PC-3 (cell line): ENCODE results near the gene CACNA1I. TPM values are rescaled to one million over a fixed set of nuclear protein-coding genes. Genes with fewer than 3 reads are reported as not detected.

Source experiments
- ATAC-seq: fragments of 200-7000 bp; cut with Tn5 transposase; 2 replicates; pipeline ENCODE4 v1.9.1; 2020; ENCODE audit warnings: mild to moderate bottlenecking, moderate library complexity
- BruUV-seq: library from RNA; stranded (reverse); fragments of 400-500 nt; replicated peaks from 2 replicates; lab custom pipeline; 2021; lab: Mats Ljungman, UMichigan
- CTCF ChIA-PET: fragments of 300-600 bp; sonication (Branson Sonifier 250); formaldehyde crosslinking; loops from one replicate; lab custom pipeline; 2022; ENCODE audit warnings: antibody characterized with exemption; lab: Charles Lee
- POLR2A ChIA-PET: fragments of 300-600 bp; sonication (Branson Sonifier 250); formaldehyde crosslinking; loops from one replicate; lab custom pipeline; 2022; ENCODE audit warnings: antibody characterized with exemption; ENCODE audit not compliant: unreplicated experiment; lab: Charles Lee
- DNase-seq: peaks from one replicate; pipeline ENCODE4 v3.0.0-alpha.2; 2015
- H2AFZ ChIP-seq: fragments of 300-600 bp; sonication (generic); 2 replicates; pipeline ENCODE4 v1.6.0; 2016; ENCODE audit warnings: antibody characterized with exemption, low read length
- H3F3A ChIP-seq: fragments of 300-600 bp; sonication (generic); one replicate; pipeline ENCODE4 v1.6.0; 2017; ENCODE audit warnings: antibody characterized with exemption, low read length, control low read depth, mild to moderate bottlenecking; ENCODE audit not compliant: unreplicated experiment
- H3K27ac ChIP-seq: fragments of 300-600 bp; sonication (generic); 2 replicates; pipeline ENCODE4 v1.5.1; 2016; ENCODE audit warnings: mild to moderate bottlenecking, low read length
- H3K27me3 ChIP-seq: fragments of 300-600 bp; sonication (generic); 2 replicates; pipeline ENCODE4 v1.6.1; 2016; ENCODE audit warnings: low read length, mixed read lengths
- H3K36me3 ChIP-seq: fragments of 300-600 bp; sonication (generic); 2 replicates; pipeline ENCODE4 v1.6.1; 2016; ENCODE audit warnings: low read depth, mixed run types, low read length, mixed read lengths
- H3K4me1 ChIP-seq: fragments of 300-600 bp; sonication (generic); 2 replicates; pipeline ENCODE4 v1.5.1; 2016; ENCODE audit warnings: low read length; ENCODE audit not compliant: insufficient read depth
- H3K4me2 ChIP-seq: fragments of 300-600 bp; sonication (generic); 2 replicates; pipeline ENCODE4 v1.6.0; 2016; ENCODE audit warnings: low read length
- H3K4me3 ChIP-seq: fragments of 300-600 bp; sonication (generic); 2 replicates; pipeline ENCODE4 v1.5.1; 2016; ENCODE audit warnings: mild to moderate bottlenecking, low read length, mixed read lengths
- H3K79me2 ChIP-seq: fragments of 300-600 bp; sonication (generic); 2 replicates; pipeline ENCODE4 v1.6.1; 2017; ENCODE audit warnings: low read length, mixed read lengths
- H3K9ac ChIP-seq: fragments of 300-600 bp; sonication (generic); 2 replicates; pipeline ENCODE4 v1.6.0; 2016; ENCODE audit warnings: mild to moderate bottlenecking, low read length
- H3K9me2 ChIP-seq: fragments of 300-600 bp; sonication (generic); replicated peaks from 2 replicates; pipeline ENCODE4 v1.6.1; 2016; ENCODE audit warnings: mixed run types, low read length, mixed read lengths
- H3K9me3 ChIP-seq: fragments of 300-600 bp; sonication (generic); 2 replicates; pipeline ENCODE4 v1.6.1; 2016; ENCODE audit warnings: low read length, mixed read lengths
- H4K20me1 ChIP-seq: fragments of 300-600 bp; sonication (generic); 2 replicates; pipeline ENCODE4 v1.6.1; 2016; ENCODE audit warnings: low read length, mixed read lengths
- EZH2 ChIP-seq: fragments of 300-600 bp; sonication (generic); IDR thresholded peaks from one replicate; pipeline ENCODE4 v1.6.1; 2017; ENCODE audit warnings: antibody characterized with exemption, mild to moderate bottlenecking, low read length; ENCODE audit not compliant: unreplicated experiment
- EZH2phosphoT487 ChIP-seq: fragments of 300-600 bp; sonication (generic); IDR thresholded peaks from 2 replicates; pipeline ENCODE4 v1.6.1; 2018; ENCODE audit warnings: mild to moderate bottlenecking, antibody characterized with exemption, low read length, borderline replicate concordance
- intact Hi-C: fragments of 100-400 bp; cut with micrococcal nuclease; formaldehyde crosslinking; loops from 2 replicates; pipeline ENCODE4 v1.9.0; 2023
- total RNA-seq: library from RNA; depleted of rRNA; stranded (reverse); fragments of >200 nt; gene quantifications from 2 replicates; pipeline ENCODE4 v1.2.3, GENCODE V29; 2014
- TF ChIP-seq, protein P1 (sequence below): fragments of 300-600 bp; sonication (generic); conservative IDR thresholded peaks from 2 replicates; pipeline ENCODE4 v1.5.1; 2017; ENCODE audit warnings: antibody characterized with exemption, low read depth, mild to moderate bottlenecking, low read length

The CACNA1I gene
- total RNA-seq, 1 experiment from 2014 or later, result not detected

DNA sequence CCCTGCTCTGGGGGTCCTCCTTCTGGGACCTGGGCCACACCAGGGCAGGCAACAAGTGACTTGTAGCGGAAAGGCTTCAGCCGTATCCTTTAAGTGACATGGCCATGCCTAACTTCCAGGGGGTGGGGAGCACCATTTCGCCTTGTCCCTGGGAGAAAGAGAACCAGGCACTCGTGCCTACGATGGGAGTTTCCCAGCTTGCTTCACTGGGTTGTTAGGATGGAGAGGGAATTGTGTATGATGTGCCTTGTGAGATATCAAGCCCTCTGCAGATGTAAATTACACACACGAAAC lies 151.4 kb downstream of the CACNA1I start:
- Histone ChIP-seq H2AFZ (no peak overlapping the region), H3K9me2 (no peaks in the 10 kb centered on the region), H3K4me1 (no peaks in the 10 kb centered on the region), H3K79me2 (no peaks in the 10 kb centered on the region), H3K9ac (no peak overlapping the region), H3K4me2 (no peak overlapping the region), H3K27ac (no peak overlapping the region), H3K9me3 (no peaks in the 10 kb centered on the region), H3K36me3 (no peaks in the 10 kb centered on the region), H3F3A (no peaks in the 10 kb centered on the region), H4K20me1 (no peaks in the 10 kb centered on the region), H3K4me3 (no peak overlapping the region), H3K27me3 (peaks cover 17% of the 10 kb centered on the region)
- ATAC-seq, result no peak
- ChIA-PET CTCF (no interaction called here), POLR2A (no interaction called here)
- TF ChIP-seq EZH2phosphoT487 (no peak), EZH2 (no peak)
- TF ChIP-seq, protein P1, sequence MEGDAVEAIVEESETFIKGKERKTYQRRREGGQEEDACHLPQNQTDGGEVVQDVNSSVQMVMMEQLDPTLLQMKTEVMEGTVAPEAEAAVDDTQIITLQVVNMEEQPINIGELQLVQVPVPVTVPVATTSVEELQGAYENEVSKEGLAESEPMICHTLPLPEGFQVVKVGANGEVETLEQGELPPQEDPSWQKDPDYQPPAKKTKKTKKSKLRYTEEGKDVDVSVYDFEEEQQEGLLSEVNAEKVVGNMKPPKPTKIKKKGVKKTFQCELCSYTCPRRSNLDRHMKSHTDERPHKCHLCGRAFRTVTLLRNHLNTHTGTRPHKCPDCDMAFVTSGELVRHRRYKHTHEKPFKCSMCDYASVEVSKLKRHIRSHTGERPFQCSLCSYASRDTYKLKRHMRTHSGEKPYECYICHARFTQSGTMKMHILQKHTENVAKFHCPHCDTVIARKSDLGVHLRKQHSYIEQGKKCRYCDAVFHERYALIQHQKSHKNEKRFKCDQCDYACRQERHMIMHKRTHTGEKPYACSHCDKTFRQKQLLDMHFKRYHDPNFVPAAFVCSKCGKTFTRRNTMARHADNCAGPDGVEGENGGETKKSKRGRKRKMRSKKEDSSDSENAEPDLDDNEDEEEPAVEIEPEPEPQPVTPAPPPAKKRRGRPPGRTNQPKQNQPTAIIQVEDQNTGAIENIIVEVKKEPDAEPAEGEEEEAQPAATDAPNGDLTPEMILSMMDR, result no peak
- no TSS peak for BruUV-seq
- intact Hi-C loops, result no loop called here
- no peak for DNase-seq

DNA sequence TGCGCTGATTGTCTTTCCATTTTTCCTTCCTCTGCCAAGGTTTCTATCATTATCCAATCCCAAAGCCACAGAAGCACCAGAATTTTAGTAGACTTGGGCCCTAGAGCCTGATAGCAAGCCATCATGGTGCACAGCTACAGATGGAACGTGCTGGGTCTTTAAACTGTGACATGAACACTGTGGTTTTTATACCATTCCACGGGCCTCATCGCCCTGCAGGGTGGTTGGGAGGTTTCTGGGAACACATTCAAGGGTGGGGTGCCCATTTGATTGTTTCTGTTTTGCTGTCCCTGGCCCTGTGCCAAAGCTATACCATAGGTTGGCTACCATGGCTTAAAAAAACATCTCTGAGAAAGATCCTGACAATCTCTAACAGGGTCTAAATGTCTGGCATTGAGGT lies 151.9 kb downstream of the CACNA1I start:
- Histone ChIP-seq H3F3A (no peaks in the 10 kb centered on the region), H3K9ac (no peak overlapping the region), H3K4me1 (no peaks in the 10 kb centered on the region), H3K9me2 (no peaks in the 10 kb centered on the region), H3K4me2 (no peak overlapping the region), H3K4me3 (no peak overlapping the region), H2AFZ (no peak overlapping the region), H3K27me3 (peaks cover 20% of the 10 kb centered on the region), H4K20me1 (no peaks in the 10 kb centered on the region), H3K27ac (no peak overlapping the region), H3K36me3 (no peaks in the 10 kb centered on the region), H3K79me2 (no peaks in the 10 kb centered on the region), H3K9me3 (no peaks in the 10 kb centered on the region)
- TF ChIP-seq, protein P1, result no peak
- no peak for TF ChIP-seq EZH2phosphoT487
- no peak for TF ChIP-seq EZH2
- no TSS peak for BruUV-seq
- intact Hi-C loops, result no loop called here
- ATAC-seq (no peak), DNase-seq (no peak)
- ChIA-PET POLR2A (no interaction called here), CTCF (no interaction called here)

DNA sequence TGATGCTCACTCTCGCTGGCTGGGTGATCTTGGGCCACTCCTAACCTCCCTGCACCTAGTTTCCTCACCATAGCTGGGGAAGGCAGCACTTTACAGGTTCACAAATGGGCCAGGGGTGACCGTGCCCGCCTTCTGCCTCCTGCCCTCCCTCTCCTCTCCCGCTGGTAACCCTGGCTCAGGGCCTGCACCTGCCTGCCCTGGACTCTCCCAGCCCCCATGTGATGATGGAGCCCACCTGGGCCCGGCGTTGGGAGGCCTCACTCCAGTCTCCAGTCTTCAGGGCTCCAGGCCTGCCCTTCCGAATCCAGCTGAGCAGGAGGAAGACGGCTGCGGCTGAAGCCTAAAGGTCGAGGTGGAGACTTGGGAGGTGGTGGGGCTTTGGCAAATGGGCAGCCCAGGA lies 152.9 kb downstream of the CACNA1I start:
- ChIA-PET CTCF (no interaction called here), POLR2A (no interaction called here)
- no peak for TF ChIP-seq EZH2
- no peak for TF ChIP-seq EZH2phosphoT487
- TF ChIP-seq, protein P1, result no peak
- no peak overlapping the region for H3K4me3 ChIP-seq
- no TSS peak for BruUV-seq
- no peaks in the 10 kb centered on the region for H4K20me1 ChIP-seq
- H3K9me2 ChIP-seq, result no peaks in the 10 kb centered on the region
- no peaks in the 10 kb centered on the region for H3K79me2 ChIP-seq
- ATAC-seq (no peak), DNase-seq (no peak)
- H3K4me2 ChIP-seq, result no peak overlapping the region
- no peak overlapping the region for H3K27ac ChIP-seq
- H3K36me3 ChIP-seq, result no peaks in the 10 kb centered on the region
- intact Hi-C loops, result no loop called here
- no peaks in the 10 kb centered on the region for H3K9me3 ChIP-seq
- no peaks in the 10 kb centered on the region for H3F3A ChIP-seq
- no peaks in the 10 kb centered on the region for H3K4me1 ChIP-seq
- no peak overlapping the region for H2AFZ ChIP-seq
- no peak overlapping the region for H3K9ac ChIP-seq
- peaks cover 20% of the 10 kb centered on the region for H3K27me3 ChIP-seq
